Keratinocyte (primary cell): ENCODE results near the gene GPR176. TPM values are rescaled to one million over a fixed set of nuclear protein-coding genes. Genes with fewer than 3 reads are reported as not detected.
"Not testable (repeated sequence)": the region's sequence is repeated elsewhere in the genome, so short reads cannot be mapped to it uniquely, and the experiment has no call there.

ENCODE experiments used
- DNase-seq: peaks from one replicate; pipeline ENCODE4 v3.0.0-alpha.2; 2011; ENCODE audit warnings: low read depth, missing footprints, low spot score
- FAIRE-seq: peaks from 2 replicates; lab custom pipeline; 2011; peaks lifted over from hg19 to GRCh38; lab: Jason Lieb, UNC
- H2AFZ ChIP-seq: 2 replicates; pipeline ENCODE4 v1.6.0; 2012; ENCODE audit warnings: low read length, control low read depth, inconsistent platforms; ENCODE audit not compliant: control insufficient read depth
- H3K27ac ChIP-seq: 2 replicates; pipeline ENCODE4 v1.5.1; 2011; ENCODE audit warnings: low read length; ENCODE audit not compliant: control insufficient read depth, insufficient read depth
- H3K27me3 ChIP-seq: 3 replicates; pipeline ENCODE4 v1.6.0; 2011; ENCODE audit warnings: low read length; ENCODE audit not compliant: control insufficient read depth, insufficient read depth; ENCODE audit errors: extremely low read depth
- H3K36me3 ChIP-seq, 2 experiments: 2 replicates in 1 of 2; 3 replicates in 1 of 2; pipeline ENCODE4 v1.5.1; 2011; ENCODE audit warnings: low read length in 2 of 2, mild to moderate bottlenecking in 1 of 2; ENCODE audit not compliant: control insufficient read depth in 2 of 2, insufficient read depth in 2 of 2; ENCODE audit errors: extremely low read depth in 1 of 2
- H3K4me1 ChIP-seq: 3 replicates; pipeline ENCODE4 v1.5.1; 2011; ENCODE audit warnings: low read length; ENCODE audit not compliant: control insufficient read depth, insufficient read depth; ENCODE audit errors: extremely low read depth
- H3K4me2 ChIP-seq: 3 replicates; pipeline ENCODE4 v1.6.0; 2011; ENCODE audit warnings: low read depth, low read length; ENCODE audit not compliant: control insufficient read depth, insufficient read depth; ENCODE audit errors: extremely low read depth
- H3K4me3 ChIP-seq, 3 experiments: fragments of 200-600 bp in 1 of 3; sonication (generic) in 1 of 3; 2 replicates in 2 of 3; 3 replicates in 1 of 3; pipeline ENCODE4 v1.5.1; 2011 to 2016; ENCODE audit warnings: low read length in 3 of 3, mild to moderate bottlenecking in 3 of 3, control low read depth in 2 of 3, inconsistent platforms in 1 of 3, low read depth in 1 of 3, mixed read lengths in 1 of 3, mixed run types in 1 of 3, moderate library complexity in 1 of 3; ENCODE audit not compliant: control insufficient read depth in 2 of 3, insufficient read depth in 2 of 3; ENCODE audit errors: extremely low read depth in 1 of 3
- H3K79me2 ChIP-seq: 2 replicates; pipeline ENCODE4 v1.6.0; 2012; ENCODE audit warnings: low read length; ENCODE audit not compliant: control insufficient read depth, insufficient read depth
- H3K9ac ChIP-seq: 3 replicates; pipeline ENCODE4 v1.6.0; 2011; ENCODE audit warnings: low read length; ENCODE audit not compliant: control insufficient read depth, insufficient read depth; ENCODE audit errors: extremely low read depth
- H3K9me1 ChIP-seq: 3 replicates; pipeline ENCODE4 v1.6.0; 2011; ENCODE audit warnings: low read length; ENCODE audit not compliant: control insufficient read depth, insufficient read depth; ENCODE audit errors: extremely low read depth
- H3K9me3 ChIP-seq: 2 replicates; pipeline ENCODE4 v1.5.1; 2012; ENCODE audit warnings: low read depth, low read length; ENCODE audit not compliant: control insufficient read depth
- H4K20me1 ChIP-seq: 3 replicates; pipeline ENCODE4 v1.6.0; 2011; ENCODE audit warnings: low read length; ENCODE audit not compliant: control insufficient read depth, insufficient read depth; ENCODE audit errors: extremely low read depth
- EZH2 ChIP-seq: IDR thresholded peaks from one replicate; pipeline ENCODE4 v1.6.1; 2012; ENCODE audit warnings: inconsistent platforms, mild to moderate bottlenecking, low read length, moderate library complexity
- dilution Hi-C: fragments of 300-500 bp; cut with MboI; formaldehyde crosslinking; loops from one replicate; pipeline ENCODE4 v1.7.0; 2020; ENCODE audit warnings: low sequenced_read_pairs; ENCODE audit not compliant: extremely low pct_ligation_motif_present
- polyA plus RNA-seq, 5 experiments: library from polyadenylated mRNA; depleted of rRNA in 3 of 5; stranded (reverse) in 3 of 5; stranded (forward) in 1 of 5; unstranded in 1 of 5; fragments of >200 nt; gene quantifications; 1 replicate in 1 of 5; 2 replicates in 3 of 5; 3 replicates in 1 of 5; pipeline versions ENCODE4 v1.2.1 to v1.2.3, GENCODE V29; 2011 to 2012; ENCODE audit warnings: missing spikeins in 2 of 5, low read depth in 1 of 5, low replicate concordance in 1 of 5
- TF ChIP-seq, protein P1 (sequence below), 3 experiments: IDR thresholded peaks in 1 of 3; conservative IDR thresholded peaks in 1 of 3; optimal IDR thresholded peaks in 1 of 3; 2 replicates in 2 of 3; 3 replicates in 1 of 3; pipeline versions ENCODE3 to v1.5.1; 2011; ENCODE audit warnings: low read length in 3 of 3, mild to moderate bottlenecking in 3 of 3, moderate library complexity in 2 of 3, control low read depth in 1 of 3, inconsistent platforms in 1 of 3; ENCODE audit not compliant: insufficient read depth in 2 of 3; ENCODE audit errors: extremely low read depth in 1 of 3

GPR176 gene
- polyA plus RNA-seq, 1 donor (not counting 4 experiments of a cell fraction or from before 2014, with no cell fraction given), result 12.5 TPM

DNA sequence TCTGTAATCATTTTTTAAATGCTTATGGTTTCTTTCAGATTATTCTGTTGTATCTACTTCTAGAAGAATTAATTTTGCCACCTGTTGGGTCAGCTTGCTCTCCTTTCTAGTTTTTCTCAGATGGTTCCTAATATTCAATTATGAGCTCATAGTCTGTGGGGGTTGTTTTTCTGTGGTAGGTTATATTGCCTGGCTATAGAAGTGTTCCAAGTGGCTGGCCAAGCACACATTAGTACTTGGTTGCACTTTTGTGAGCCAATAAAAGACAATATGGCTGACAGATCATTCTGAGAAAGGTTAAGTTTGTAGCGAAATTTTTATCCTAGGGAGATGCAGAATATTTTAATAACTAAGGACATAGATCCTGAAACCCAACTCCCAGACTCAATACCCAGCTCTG, 105.6 kb downstream of the GPR176 start:
- Histone ChIP-seq H3K27me3 (no peaks in the 10 kb centered on the region), H3K9me1 (no peaks in the 10 kb centered on the region), H3K4me1 (no peaks in the 10 kb centered on the region), H4K20me1 (no peaks in the 10 kb centered on the region), H3K9me3 (no peaks in the 10 kb centered on the region), H3K27ac (no peak overlapping the region), H2AFZ (no peak overlapping the region), H3K9ac (no peak overlapping the region), H3K4me3 (no peak overlapping the region), H3K36me3 (no peaks in the 10 kb centered on the region), H3K79me2 (no peaks in the 10 kb centered on the region), H3K4me2 (no peak overlapping the region)
- TF ChIP-seq, protein P1, sequence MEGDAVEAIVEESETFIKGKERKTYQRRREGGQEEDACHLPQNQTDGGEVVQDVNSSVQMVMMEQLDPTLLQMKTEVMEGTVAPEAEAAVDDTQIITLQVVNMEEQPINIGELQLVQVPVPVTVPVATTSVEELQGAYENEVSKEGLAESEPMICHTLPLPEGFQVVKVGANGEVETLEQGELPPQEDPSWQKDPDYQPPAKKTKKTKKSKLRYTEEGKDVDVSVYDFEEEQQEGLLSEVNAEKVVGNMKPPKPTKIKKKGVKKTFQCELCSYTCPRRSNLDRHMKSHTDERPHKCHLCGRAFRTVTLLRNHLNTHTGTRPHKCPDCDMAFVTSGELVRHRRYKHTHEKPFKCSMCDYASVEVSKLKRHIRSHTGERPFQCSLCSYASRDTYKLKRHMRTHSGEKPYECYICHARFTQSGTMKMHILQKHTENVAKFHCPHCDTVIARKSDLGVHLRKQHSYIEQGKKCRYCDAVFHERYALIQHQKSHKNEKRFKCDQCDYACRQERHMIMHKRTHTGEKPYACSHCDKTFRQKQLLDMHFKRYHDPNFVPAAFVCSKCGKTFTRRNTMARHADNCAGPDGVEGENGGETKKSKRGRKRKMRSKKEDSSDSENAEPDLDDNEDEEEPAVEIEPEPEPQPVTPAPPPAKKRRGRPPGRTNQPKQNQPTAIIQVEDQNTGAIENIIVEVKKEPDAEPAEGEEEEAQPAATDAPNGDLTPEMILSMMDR (optimal IDR thresholded peaks at IDR 0.05 in 1 of 3, IDR thresholded peaks at IDR 0.05 in 1 of 3, conservative IDR thresholded peaks at IDR 0.05 in 1 of 3; ENCODE audit: extremely low read depth in 1 of 3, insufficient read depth in 2 of 3, low read length in 3 of 3), result no peak
- TF ChIP-seq EZH2, result no peak
- DNase-seq (no peak), FAIRE-seq (no peak)
- dilution Hi-C loops, result loop anchor here (25.0 kb wide), 1 partner anchor 98 kb away; the partner anchor contains the start of gene GPR176

DNA sequence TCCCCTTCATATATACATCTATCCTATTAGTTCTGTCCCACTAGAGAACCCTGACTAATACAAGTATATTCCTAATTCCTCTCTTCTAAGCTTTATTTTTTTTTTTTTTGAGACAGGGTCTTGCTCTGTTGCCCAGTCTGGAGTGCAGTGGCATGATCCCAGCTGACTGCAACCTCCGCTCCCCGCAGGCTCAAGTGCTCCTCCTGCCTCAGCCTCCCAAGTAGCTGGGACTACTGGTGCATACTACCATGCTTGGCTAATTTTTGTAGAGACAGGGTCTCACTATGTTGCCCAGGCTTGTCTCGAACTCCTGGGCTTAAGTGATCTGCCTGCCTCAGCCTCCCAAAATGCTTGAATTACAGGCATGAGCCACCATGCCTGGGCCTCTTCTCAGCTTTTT, 107.4 kb downstream of the GPR176 start:
- not testable (repeated sequence) for H3K4me2 ChIP-seq, H3K36me3 ChIP-seq, H4K20me1 ChIP-seq, H3K79me2 ChIP-seq, H3K27ac ChIP-seq, H3K27me3 ChIP-seq, H3K9ac ChIP-seq, DNase-seq, H3K9me3 ChIP-seq, H3K4me3 ChIP-seq, H3K9me1 ChIP-seq, H3K4me1 ChIP-seq, FAIRE-seq, H2AFZ ChIP-seq
- dilution Hi-C loops, result loop anchor here (25.0 kb wide), 1 partner anchor 100 kb away; the partner anchor contains the start of gene GPR176

DNA sequence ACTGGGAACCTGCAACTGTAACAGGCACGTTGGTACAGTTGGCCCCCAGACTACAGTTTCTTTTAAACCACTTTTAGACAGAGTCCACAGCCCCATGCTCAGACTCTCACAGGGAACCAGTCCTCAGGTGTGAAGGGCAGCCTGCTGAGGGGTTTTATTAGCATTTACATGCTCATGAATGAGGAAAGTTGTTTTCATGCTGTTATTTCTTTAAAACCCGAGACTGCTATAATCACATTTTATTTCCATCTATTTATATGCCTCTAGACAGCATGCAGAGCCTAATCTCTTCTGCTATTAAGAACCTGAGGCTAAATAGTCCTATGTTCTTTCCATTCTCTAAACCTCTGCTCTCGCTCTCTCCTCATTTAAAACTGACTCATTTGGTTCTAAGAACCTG, 111.2 kb downstream of the GPR176 start:
- Histone ChIP-seq H3K79me2 (no peaks in the 10 kb centered on the region), H3K4me1 (peaks cover 13% of the 10 kb centered on the region), H2AFZ (no peak overlapping the region), H3K9ac (no peak overlapping the region), H3K36me3 (no peaks in the 10 kb centered on the region), H3K4me2 (no peak overlapping the region), H3K27me3 (no peaks in the 10 kb centered on the region), H3K9me3 (no peaks in the 10 kb centered on the region), H3K9me1 (no peaks in the 10 kb centered on the region), H3K4me3 (no peak overlapping the region), H3K27ac (no peak overlapping the region), H4K20me1 (no peaks in the 10 kb centered on the region)
- DNase-seq (no peak), FAIRE-seq (no peak)
- no peak for TF ChIP-seq EZH2
- TF ChIP-seq, protein P1 (optimal IDR thresholded peaks at IDR 0.05 in 1 of 3, IDR thresholded peaks at IDR 0.05 in 1 of 3, conservative IDR thresholded peaks at IDR 0.05 in 1 of 3; ENCODE audit: extremely low read depth in 1 of 3, insufficient read depth in 2 of 3, low read length in 3 of 3), result no peak
- dilution Hi-C loops, result loop anchor here (25.0 kb wide), 1 partner anchor 103 kb away; the partner anchor contains the start of gene GPR176
